HTERT RPE-1 (cell line): ENCODE results near the gene MTFP1.
"Not testable (repeated sequence)": the region's sequence is repeated elsewhere in the genome, so short reads cannot be mapped to it uniquely, and the experiment has no call there.

ENCODE experiments used
- in situ Hi-C: fragments of 300-500 bp; cut with MboI; formaldehyde crosslinking; loops from 4 replicates; pipeline ENCODE4 v1.14.3; 2020; ENCODE audit warnings: low sequenced_read_pairs

The MTFP1 gene

GRCh38 chr22:30451488-30451887, 25.9 kb downstream of the MTFP1 start:
- in situ Hi-C loops = not testable (repeated sequence)

DNA sequence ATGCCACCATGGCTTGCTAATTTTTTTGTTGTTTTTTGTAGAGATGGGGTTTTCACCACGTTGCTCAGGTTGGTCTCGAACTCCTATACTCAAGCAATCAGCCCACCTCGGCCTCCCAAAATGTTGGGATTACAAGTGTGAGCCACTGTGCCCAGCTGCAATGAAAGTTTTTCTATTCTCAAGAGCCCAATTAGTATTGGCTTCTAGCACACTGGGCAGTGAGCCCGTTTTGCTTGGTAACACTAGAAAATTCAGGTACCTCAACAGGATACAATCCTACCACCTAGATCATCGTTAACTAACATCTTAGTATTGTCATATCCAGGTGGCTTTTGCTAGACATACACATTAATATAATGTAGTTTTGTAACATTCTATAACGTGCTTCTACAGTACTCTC, 27.3 kb downstream of the MTFP1 start:
- in situ Hi-C loops = no loop called here

DNA sequence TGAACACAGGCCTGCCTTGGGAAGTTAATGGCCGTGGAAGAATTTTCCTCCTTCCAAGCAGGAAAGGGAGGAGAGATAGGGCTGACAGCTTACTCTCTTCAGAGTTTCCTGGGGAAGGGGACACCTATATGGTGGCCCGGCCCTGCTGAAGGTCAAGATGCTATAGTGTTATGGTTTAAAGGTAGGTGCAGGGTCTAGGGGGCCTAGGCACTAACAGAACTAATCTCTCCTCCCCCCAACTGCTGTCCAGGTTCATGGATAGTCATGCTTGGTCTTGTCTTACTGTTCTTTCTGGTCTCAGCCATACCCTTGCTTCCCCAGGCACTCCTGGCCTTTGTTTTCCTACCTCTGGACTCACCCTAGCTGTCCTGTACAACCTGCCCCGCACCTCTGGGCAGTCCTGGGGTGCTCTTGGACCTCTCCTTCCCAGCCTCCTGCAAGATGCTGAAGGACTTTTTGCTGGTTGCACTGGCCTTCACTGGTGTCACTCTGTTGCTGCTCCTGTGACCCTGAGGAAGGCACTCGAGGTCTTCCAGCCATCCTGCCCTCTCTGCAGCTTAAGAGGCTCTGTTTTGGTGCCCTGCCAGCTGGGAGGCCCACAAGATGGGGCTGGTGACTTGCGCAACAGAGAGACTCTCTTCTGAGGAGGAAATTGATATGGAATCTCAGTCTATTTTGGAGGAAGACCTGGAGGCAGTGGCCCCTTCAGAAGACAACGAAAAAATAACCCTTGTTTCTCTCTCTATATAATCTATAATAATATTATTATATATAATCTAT, 28.4 kb downstream of the MTFP1 start:
- in situ Hi-C loops = no loop called here

DNA sequence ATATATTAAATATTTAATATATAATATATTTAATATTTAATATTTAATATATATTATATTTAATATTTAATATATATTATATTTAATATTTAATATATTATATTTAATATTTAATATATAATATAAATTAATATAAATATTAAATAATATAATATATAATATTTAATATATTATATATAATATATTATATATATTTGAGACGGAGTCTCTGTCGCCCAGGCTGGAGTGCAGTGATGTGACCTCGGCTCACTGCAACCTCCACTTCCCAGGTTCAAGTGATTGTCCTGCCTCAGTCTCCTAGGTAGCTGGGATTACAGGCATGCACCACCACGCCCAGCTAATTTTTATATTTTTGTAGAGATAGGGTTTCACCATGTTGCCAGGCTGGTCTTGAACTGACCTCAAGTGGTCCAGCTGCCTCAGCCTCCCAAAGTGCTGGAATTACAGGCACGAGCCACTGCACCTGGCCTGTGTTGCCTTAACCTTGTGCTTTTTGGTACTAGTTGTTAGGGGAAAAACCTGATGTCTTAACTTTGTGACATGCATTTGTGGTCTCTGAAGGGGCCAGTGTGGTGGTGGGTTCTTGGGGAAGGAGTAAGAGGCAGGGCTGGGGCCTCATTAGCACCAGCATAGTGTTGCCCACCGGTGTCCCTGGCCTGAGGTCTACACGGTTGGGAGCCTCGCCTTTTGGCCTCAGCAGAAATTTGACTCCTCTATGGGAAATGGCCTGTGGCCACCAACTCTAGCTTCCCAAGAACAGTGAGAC, 29.7 kb downstream of the MTFP1 start:
- in situ Hi-C loops = no loop called here

DNA sequence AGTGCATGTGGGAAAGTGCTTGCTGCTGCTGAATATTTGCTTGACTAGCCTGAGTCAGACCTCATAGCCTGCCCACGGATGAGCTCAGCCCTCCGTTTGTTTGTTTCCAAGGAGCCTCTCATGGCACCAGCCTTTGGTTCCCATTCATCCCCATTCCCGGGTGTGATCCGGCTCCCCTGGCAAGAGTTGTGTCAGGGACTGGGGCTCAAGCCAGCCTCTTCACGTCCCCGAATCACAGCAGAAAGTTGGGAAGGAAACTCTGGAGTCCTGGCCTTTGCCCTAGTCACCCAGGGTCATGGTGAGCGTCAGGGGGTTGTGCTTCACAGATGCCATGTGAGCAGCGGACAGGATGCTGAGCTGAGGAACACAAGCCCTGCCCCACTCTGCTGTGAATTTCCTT, 32.4 kb downstream of the MTFP1 start:
- in situ Hi-C loops = no loop called here

DNA sequence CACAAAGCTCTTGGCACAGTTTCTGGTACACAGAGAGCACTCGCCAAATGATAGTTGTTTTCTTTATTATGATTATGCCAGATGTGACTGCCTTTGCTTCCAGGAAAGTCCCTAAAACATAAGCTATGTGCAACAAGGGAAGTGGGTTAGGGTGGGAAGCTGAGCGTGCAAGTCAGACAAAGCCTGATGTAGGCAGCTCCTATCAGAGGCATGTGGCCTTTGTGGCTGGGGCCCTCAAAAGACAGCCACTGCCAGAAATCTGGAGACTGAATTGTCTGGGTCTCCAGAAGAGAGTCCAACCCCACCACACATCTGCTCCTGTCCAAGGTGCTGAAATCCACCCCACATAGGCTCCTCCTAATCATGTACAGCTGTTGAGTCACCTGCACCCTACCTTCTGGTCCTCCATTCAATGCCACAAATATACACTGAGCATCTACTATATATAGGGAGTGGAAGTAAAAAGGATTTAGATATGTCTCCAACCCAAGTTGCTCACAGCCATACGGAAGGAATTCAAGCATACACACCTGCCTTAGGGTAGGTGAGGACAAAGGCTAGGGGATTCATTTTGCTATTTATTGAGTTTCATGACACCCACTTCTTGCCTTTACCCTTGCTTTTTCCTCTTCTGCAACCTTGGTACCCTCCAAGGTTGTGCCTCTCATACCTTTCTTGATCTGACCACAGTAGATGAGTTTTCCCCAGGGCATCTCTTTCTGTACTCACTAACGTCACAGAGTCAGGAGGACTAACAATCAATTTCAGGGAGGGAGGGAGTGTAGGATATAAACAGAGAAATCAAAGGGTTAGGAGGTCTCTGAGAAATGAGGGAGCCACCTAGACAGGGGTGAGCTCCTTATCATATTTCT, 33.8 kb downstream of the MTFP1 start:
- in situ Hi-C loops = no loop called here

- in situ Hi-C loops = no loop called here
Observed at GRCh38 chr22:30460147-30460546, 34.6 kb downstream of the MTFP1 start.

- in situ Hi-C loops = not testable (repeated sequence)
Observed at GRCh38 chr22:30460555-30460954, 35.0 kb downstream of the MTFP1 start.

DNA sequence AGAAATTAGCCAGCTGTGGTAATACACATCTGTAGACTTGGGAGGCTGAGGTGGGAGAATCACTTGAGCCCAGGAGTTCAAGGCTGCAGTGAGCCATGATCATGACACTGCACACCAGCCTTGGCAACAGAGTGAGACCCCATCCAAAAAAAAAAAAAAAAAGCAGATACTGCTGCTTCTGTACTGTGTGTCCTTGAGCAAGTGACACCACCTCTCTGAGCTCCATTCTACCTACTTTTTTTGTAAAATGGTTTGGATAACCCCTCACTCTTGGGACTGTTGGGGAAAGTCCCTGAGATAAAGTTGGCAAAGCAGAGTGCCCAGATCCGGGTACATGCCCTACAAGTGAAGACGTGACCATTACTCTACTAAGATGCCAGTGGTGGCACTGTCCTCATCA, 43.6 kb downstream of the MTFP1 start:
- in situ Hi-C loops = no loop called here

DNA sequence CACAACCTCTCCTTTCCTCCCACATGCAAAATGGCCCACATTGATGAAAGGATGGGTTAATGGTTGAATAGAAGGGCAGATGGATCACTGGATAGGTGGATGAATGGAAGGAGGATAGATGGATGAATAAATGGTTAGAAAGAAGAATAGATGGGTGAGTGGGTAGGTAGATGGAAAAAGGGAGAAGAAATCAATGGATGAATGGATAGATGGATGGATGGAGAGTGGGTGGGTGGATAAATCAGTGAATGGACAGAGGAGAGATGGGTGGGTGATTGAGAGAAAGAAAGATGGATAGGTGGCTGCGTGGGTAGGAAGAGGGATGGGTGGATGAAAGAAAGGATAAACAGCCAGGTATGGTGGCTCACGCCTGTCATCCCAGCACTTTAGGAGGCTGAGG, 45.1 kb downstream of the MTFP1 start:
- in situ Hi-C loops = no loop called here

DNA sequence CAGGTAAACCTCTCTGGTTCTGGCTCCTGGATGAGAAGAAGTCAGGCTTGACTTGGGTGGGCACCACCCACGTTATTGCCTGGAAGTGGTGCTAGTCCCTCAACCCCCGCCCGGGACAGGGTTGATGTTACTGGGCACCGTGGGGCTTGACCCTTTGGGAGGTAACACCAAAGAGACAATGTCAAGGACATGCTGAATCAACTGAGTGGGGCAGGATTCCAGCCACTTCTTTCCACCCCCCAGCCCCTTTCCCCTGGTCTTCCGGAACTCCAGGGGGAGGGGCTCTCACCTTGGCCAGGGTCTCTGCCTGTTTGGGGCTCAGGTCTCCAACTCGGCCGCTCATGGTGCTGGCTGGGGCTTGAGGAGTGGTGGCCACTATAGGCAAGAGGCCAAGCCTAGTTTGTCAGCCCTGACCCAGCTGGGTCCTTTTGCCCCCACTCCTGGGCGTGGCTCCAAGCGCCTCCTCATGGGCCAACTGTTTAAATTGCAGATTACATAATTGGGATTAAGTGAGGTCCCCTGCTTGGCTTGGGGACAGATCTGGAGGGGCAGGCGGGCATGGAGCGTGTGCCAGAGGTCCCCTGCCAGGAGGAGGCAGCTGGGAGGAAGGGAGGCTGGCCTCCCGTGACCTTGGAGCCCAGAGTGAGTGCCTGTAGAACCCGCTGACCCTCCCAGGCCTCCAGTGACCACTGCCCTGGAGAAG, 46.2 kb downstream of the MTFP1 start, which contains the start of gene SEC14L3:
Gene SEC14L3 (minus strand): TSS at position 402 of the 703 bp plus-strand sequence. CDS start 59 bp downstream, at position 343.
- in situ Hi-C loops = no loop called here

DNA sequence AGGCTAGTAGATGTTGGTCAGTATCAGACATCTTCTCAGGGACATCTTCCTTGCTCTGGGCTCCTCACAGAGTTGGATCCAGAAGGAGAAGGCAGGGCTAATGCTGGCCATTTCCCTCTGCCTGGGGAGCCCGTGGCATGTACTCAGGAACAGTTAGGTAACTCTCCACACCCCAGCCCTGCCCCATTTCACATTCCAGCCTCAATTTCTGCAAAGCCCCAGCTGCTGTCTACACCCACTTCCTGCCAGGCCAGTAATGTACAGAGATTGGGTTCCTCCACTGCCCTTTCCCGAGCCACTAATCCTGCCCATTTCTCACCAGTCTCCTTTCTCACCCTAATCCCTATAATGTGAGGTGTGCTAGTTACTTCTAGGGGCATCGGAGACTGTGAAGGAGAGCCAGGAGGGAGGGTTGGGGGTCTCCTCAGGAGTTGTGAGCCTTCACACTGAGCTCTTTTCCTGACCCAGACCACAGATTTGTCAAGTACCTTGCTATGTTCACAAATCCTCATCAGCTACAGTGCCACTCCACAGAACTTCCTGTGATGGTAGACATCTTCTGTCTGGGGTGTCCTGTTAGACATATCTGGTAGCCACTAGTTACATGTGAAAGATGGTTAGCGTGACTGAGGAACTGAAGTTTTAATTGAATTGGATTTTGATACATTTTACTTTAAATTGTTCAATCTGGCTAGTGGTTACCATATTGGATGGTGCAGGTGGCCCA, 47.6 kb downstream of the MTFP1 start:
- in situ Hi-C loops = no loop called here

DNA sequence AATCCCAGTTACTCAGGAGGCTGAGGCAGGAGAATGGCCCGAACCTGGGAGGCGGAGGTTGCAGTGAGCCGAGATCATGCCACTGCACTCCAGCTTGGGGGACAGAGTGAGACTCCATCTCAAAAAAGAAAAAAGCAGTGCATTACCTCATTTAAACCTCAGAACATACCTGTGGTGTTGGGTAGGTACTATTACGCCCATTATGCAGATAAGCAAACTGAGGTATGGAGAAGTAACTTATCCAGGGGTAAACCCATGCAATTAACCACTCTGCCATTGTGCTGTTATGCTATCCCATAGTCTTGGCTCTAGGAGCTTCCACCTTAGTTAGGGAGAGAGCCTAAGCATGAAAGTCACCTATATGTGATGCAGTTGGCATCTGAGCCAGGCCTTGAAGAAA, 48.6 kb downstream of the MTFP1 start:
- in situ Hi-C loops = no loop called here

DNA sequence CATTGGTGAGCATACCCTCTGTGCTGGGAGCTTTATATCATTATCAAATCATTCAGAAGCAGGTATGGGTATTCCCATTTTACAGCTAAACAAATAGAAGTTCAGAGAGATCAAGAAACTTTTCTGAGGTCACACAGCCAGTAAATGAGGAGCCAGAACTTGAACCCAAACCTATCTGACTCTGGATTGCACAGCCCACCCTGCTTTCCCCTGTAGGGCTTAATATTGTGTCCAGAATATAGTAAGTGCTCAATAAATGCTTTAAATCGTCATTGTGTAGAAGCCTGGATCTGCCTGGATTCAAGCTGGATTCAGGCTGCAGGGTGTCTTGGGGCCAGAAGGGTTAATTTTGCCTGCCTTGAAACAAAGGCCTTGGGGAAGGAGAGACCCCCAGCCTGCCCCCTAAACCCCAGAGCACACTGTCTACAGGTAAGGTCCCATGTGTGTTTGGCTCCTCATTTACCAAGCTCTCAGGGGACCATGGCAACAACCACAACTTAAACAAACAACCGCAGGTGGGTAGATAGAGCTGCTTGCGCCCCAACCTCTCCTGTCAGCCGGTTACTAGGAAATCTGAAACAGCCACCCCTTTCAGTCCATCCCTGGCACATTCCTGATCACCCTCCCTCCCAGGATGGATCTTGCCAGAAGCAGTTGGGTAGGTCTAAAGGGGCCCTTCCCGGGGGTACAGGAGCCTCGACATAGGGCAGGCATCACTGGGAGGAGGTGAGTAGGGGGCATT, 49.3 kb downstream of the MTFP1 start:
- in situ Hi-C loops = no loop called here
